ENCODE data around the gene TUFT1. TPM values are rescaled to one million over a fixed set of nuclear protein-coding genes. Genes with fewer than 3 reads are reported as not detected.
"Not testable (repeated sequence)": the region's sequence is repeated elsewhere in the genome, so short reads cannot be mapped to it uniquely, and the experiment has no call there.

TUFT1 gene
- total RNA-seq, 2 donors from 2014 or later: 4.9 to 10.7 TPM

- no peaks in the 10 kb centered on the region for H3K36me3 ChIP-seq
- no peak for DNase-seq (ENCODE audit: low spot score)
- no peaks in the 10 kb centered on the region for H3K27me3 ChIP-seq (replicated peaks; ENCODE audit: insufficient read depth)
- H3K4me3 ChIP-seq: no peak overlapping the region
- H3K4me1 ChIP-seq (ENCODE audit: control insufficient read depth in 1 of 2, low read depth in 2 of 2): peaks cover 25 to 57% of the 10 kb centered on the region in 2 donors
- ATAC-seq (ENCODE audit: insufficient number of reproducible peaks, low FRiP score, low read depth): no peak
- H3K9me3 ChIP-seq: no peaks in the 10 kb centered on the region
- no peak for TF ChIP-seq CTCF (IDR thresholded peaks at IDR 0.05)
- no peak overlapping the region for H3K27ac ChIP-seq
Measured at GRCh38 chr1:151615711-151616504, 75.8 kb downstream of the TUFT1 start.

- peaks cover 28 to 62% of the 10 kb centered on the region in 2 donors for H3K4me1 ChIP-seq (ENCODE audit: control insufficient read depth in 1 of 2, low read depth in 2 of 2)
- no peaks in the 10 kb centered on the region for H3K36me3 ChIP-seq
- H3K27ac ChIP-seq: no peak overlapping the region
- no peak for ATAC-seq (ENCODE audit: insufficient number of reproducible peaks, low FRiP score, low read depth)
- no peak for TF ChIP-seq CTCF (IDR thresholded peaks at IDR 0.05)
- no peaks in the 10 kb centered on the region for H3K27me3 ChIP-seq (replicated peaks; ENCODE audit: insufficient read depth)
- H3K9me3 ChIP-seq: no peaks in the 10 kb centered on the region
- H3K4me3 ChIP-seq: no peak overlapping the region
- DNase-seq (ENCODE audit: low spot score): no peak
Measured at GRCh38 chr1:151616505-151616849, 76.4 kb downstream of the TUFT1 start.

GRCh38 chr1:151618003-151618402 is 77.9 kb downstream of the TUFT1 start:
- peaks cover 30 to 62% of the 10 kb centered on the region in 2 donors for H3K4me1 ChIP-seq (ENCODE audit: control insufficient read depth in 1 of 2, low read depth in 2 of 2)
- no peak overlapping the region for H3K27ac ChIP-seq
- H3K9me3 ChIP-seq: no peaks in the 10 kb centered on the region
- no peak for DNase-seq (ENCODE audit: low spot score)
- H3K4me3 ChIP-seq: no peak overlapping the region
- H3K27me3 ChIP-seq (replicated peaks; ENCODE audit: insufficient read depth): no peaks in the 10 kb centered on the region
- no peak for ATAC-seq (ENCODE audit: insufficient number of reproducible peaks, low FRiP score, low read depth)
- H3K36me3 ChIP-seq: no peaks in the 10 kb centered on the region
- TF ChIP-seq CTCF (IDR thresholded peaks at IDR 0.05): no peak

GRCh38 chr1:151618470-151618869 is 78.4 kb downstream of the TUFT1 start:
- Histone ChIP-seq H3K27me3 (replicated peaks; ENCODE audit: insufficient read depth) (no peaks in the 10 kb centered on the region), H3K4me1 (ENCODE audit: control insufficient read depth in 1 of 2, low read depth in 2 of 2) (peaks cover 28 to 58% of the 10 kb centered on the region in 2 donors), H3K36me3 (no peaks in the 10 kb centered on the region), H3K27ac (no peak overlapping the region), H3K4me3 (no peak overlapping the region), H3K9me3 (no peaks in the 10 kb centered on the region)
- ATAC-seq (ENCODE audit: insufficient number of reproducible peaks, low FRiP score, low read depth): no peak
- TF ChIP-seq CTCF (IDR thresholded peaks at IDR 0.05): no peak
- DNase-seq (ENCODE audit: low spot score): no peak

GRCh38 chr1:151618996-151619395 is 78.9 kb downstream of the TUFT1 start:
- ATAC-seq (ENCODE audit: insufficient number of reproducible peaks, low FRiP score, low read depth); H3K27ac ChIP-seq: not testable (repeated sequence)

More at GRCh38 chr1:151618996-151619395, 78.9 kb downstream of the TUFT1 start:
- H3K27me3 ChIP-seq (replicated peaks; ENCODE audit: insufficient read depth); DNase-seq (ENCODE audit: low spot score); H3K9me3 ChIP-seq; H3K36me3 ChIP-seq; H3K4me3 ChIP-seq: not testable (repeated sequence)
- H3K4me1 ChIP-seq (ENCODE audit: control insufficient read depth in 1 of 2, low read depth in 2 of 2): peaks cover 26 to 53% of the 10 kb centered on the region in 2 donors

Measured in thoracic aorta (tissue), 2 donors.